IMR-90 (cell line): ENCODE data around the gene ZNF732.
"Not testable (repeated sequence)": the region's sequence is repeated elsewhere in the genome, so short reads cannot be mapped to it uniquely, and the experiment has no call there.

Source experiments
- BHLHE40 ChIP-seq: fragments of 150-350 bp; IDR thresholded peaks from 2 replicates; pipeline ENCODE4 v1.6.1; 2016; ENCODE audit warnings: mild to moderate bottlenecking, low read depth, low read length
- CEBPB ChIP-seq: IDR thresholded peaks from 2 replicates; pipeline ENCODE4 v1.6.1; 2012; ENCODE audit warnings: low read depth, low read length, improper control_type of control experiment
- FOS ChIP-seq: fragments of 150-350 bp; IDR thresholded peaks from 2 replicates; pipeline ENCODE4 v1.6.1; 2016; ENCODE audit warnings: low read depth, low read length
- MAZ ChIP-seq: IDR thresholded peaks from 2 replicates; pipeline ENCODE4 v1.6.1; 2012; ENCODE audit warnings: low read depth, mild to moderate bottlenecking, low read length, improper control_type of control experiment, moderate library complexity, borderline replicate concordance
- MXI1 ChIP-seq: IDR thresholded peaks from 2 replicates; pipeline ENCODE4 v1.6.1; 2012; ENCODE audit warnings: low read depth, mild to moderate bottlenecking, low read length, moderate library complexity, borderline replicate concordance
- NFE2L2 ChIP-seq: fragments of 150-350 bp; IDR thresholded peaks from 2 replicates; pipeline ENCODE4 v1.6.1; 2016; ENCODE audit warnings: low read depth, mild to moderate bottlenecking, low read length
- POLR2A ChIP-seq: IDR thresholded peaks from 2 replicates; pipeline ENCODE4 v1.6.1; 2012; ENCODE audit warnings: mild to moderate bottlenecking, low read depth, low read length
- RAD21 ChIP-seq: IDR thresholded peaks from 2 replicates; pipeline ENCODE4 v1.6.1; 2012; ENCODE audit warnings: low read length, improper control_type of control experiment
- RFX5 ChIP-seq: IDR thresholded peaks from 2 replicates; pipeline ENCODE4 v1.8.0; 2012; ENCODE audit warnings: low read depth, mild to moderate bottlenecking, low read length, moderate library complexity
- TF ChIP-seq, protein P1 (sequence below): conservative IDR thresholded peaks from 2 replicates; pipeline ENCODE4 v1.5.1; 2012; ENCODE audit warnings: mild to moderate bottlenecking, low read depth, low read length, improper control_type of control experiment

DNA sequence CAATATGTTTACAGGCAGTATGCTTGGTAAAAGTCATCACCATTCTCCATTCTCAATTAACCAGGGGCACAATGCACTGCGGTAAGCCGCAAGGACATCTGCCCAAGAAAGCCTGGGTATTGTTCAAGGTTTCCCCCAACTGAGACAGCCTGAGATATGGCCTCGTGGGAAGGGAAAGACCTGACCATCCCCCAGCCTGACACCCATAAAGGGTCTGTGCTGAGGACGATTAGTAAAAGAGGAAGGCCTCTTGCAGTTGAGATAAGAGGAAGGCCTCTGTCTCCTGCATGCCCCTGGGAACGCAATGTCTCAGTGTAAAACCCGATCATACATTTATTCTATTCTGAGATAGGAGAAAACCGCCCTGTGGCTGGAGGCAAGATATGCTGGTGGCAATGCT lies 63.9 kb downstream of the ZNF732 start:
- TF ChIP-seq, protein P1, sequence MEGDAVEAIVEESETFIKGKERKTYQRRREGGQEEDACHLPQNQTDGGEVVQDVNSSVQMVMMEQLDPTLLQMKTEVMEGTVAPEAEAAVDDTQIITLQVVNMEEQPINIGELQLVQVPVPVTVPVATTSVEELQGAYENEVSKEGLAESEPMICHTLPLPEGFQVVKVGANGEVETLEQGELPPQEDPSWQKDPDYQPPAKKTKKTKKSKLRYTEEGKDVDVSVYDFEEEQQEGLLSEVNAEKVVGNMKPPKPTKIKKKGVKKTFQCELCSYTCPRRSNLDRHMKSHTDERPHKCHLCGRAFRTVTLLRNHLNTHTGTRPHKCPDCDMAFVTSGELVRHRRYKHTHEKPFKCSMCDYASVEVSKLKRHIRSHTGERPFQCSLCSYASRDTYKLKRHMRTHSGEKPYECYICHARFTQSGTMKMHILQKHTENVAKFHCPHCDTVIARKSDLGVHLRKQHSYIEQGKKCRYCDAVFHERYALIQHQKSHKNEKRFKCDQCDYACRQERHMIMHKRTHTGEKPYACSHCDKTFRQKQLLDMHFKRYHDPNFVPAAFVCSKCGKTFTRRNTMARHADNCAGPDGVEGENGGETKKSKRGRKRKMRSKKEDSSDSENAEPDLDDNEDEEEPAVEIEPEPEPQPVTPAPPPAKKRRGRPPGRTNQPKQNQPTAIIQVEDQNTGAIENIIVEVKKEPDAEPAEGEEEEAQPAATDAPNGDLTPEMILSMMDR, result not testable (repeated sequence)
- not testable (repeated sequence) for TF ChIP-seq MAZ, POLR2A, MXI1, NFE2L2, BHLHE40, CEBPB, RFX5, RAD21, FOS
